SK-N-SH (cell line): ENCODE results near the gene LMAN2. TPM values are rescaled to one million over a fixed set of nuclear protein-coding genes. Genes with fewer than 3 reads are reported as not detected.

Experiments
- CTCF ChIA-PET: fragments of 300-600, 350-600 bp; formaldehyde crosslinking; extraction: SDS; loops from one replicate; lab custom pipeline; 2021; lab: Yijun Ruan, JAX
- POLR2A ChIA-PET: fragments of 350-600 bp; sonication (Branson Sonifier 250); formaldehyde crosslinking; extraction: SDS; loops from one replicate; lab custom pipeline; 2020; ENCODE audit warnings: antibody characterized with exemption, inconsistent platforms; lab: Yijun Ruan, JAX
- DNase-seq: peaks from one replicate; pipeline ENCODE4 v3.0.0; 2012
- H2AFZ ChIP-seq: fragments of 200-600 bp; sonication (generic); 2 replicates; pipeline ENCODE4 v1.8.1; 2016; ENCODE audit warnings: antibody characterized with exemption, mild to moderate bottlenecking, low read depth
- H3F3A ChIP-seq: fragments of 200-600 bp; sonication (generic); replicated peaks from 2 replicates; pipeline ENCODE3; 2016; ENCODE audit warnings: antibody characterized with exemption, mild to moderate bottlenecking; ENCODE audit not compliant: insufficient read depth
- H3K27ac ChIP-seq, 2 experiments: fragments of 200-500 bp in 1 of 2; fragments of 200-600 bp in 1 of 2; sonication (Bioruptor generic) in 1 of 2; sonication (generic), shearing (Covaris generic) in 1 of 2; 2 replicates each; pipeline versions ENCODE4 v1.5.1 to v1.6.1; 2014 to 2016; ENCODE audit warnings: low read depth in 2 of 2, inconsistent platforms in 1 of 2, low read length in 1 of 2, mild to moderate bottlenecking in 1 of 2, mixed read lengths in 1 of 2
- H3K27me3 ChIP-seq: fragments of 200-600 bp; sonication (generic), shearing (Covaris generic); 2 replicates; pipeline ENCODE4 v1.6.1; 2016; ENCODE audit warnings: mixed run types; ENCODE audit not compliant: insufficient read depth
- H3K36me3 ChIP-seq, 2 experiments: fragments of 200-500 bp in 1 of 2; fragments of 200-600 bp in 1 of 2; sonication (Bioruptor generic) in 1 of 2; sonication (generic) in 1 of 2; replicated peaks in 1 of 2; 2 replicates each; pipeline versions ENCODE3 to v1.5.1; 2014 to 2016; ENCODE audit warnings: low read length in 1 of 2, mild to moderate bottlenecking in 1 of 2; ENCODE audit not compliant: insufficient read depth in 2 of 2, control insufficient read depth in 1 of 2
- H3K4me1 ChIP-seq, 2 experiments: fragments of 200-500 bp in 1 of 2; fragments of 200-600 bp in 1 of 2; sonication (Bioruptor generic) in 1 of 2; sonication (generic), shearing (Covaris generic) in 1 of 2; 2 replicates each; pipeline versions ENCODE4 v1.5.1 to v1.6.1; 2014 to 2016; ENCODE audit warnings: low read depth in 1 of 2, low read length in 1 of 2, mixed run types in 1 of 2; ENCODE audit not compliant: insufficient read depth in 2 of 2, control insufficient read depth in 1 of 2
- H3K4me2 ChIP-seq: fragments of 200-600 bp; sonication (generic), shearing (Covaris generic); 2 replicates; pipeline ENCODE4 v1.6.1; 2017; ENCODE audit warnings: mixed run types
- H3K4me3 ChIP-seq, 2 experiments: fragments of 200-500 bp in 1 of 2; fragments of 200-600 bp in 1 of 2; sonication (Bioruptor generic) in 1 of 2; sonication (generic), shearing (Covaris generic) in 1 of 2; 2 replicates each; pipeline versions ENCODE4 v1.5.1 to v1.8.1; 2014 to 2016; ENCODE audit warnings: low read depth in 2 of 2, inconsistent platforms in 1 of 2, low read length in 1 of 2, mild to moderate bottlenecking in 1 of 2, mixed read lengths in 1 of 2, moderate library complexity in 1 of 2
- H3K79me2 ChIP-seq: fragments of 200-600 bp; sonication (generic); 2 replicates; pipeline ENCODE4 v1.8.1; 2017; ENCODE audit warnings: mild to moderate bottlenecking; ENCODE audit not compliant: insufficient read depth
- H3K9ac ChIP-seq: fragments of 200-600 bp; sonication (generic); 2 replicates; pipeline ENCODE4 v1.6.1; 2017; ENCODE audit warnings: mixed run types
- H3K9me2 ChIP-seq: fragments of 200-600 bp; sonication (generic); 2 replicates; pipeline ENCODE4 v1.6.1; 2017; ENCODE audit warnings: mixed run types
- H3K9me3 ChIP-seq: fragments of 200-600 bp; sonication (generic); 2 replicates; pipeline ENCODE4 v1.6.1; 2017; ENCODE audit warnings: mixed run types, mild to moderate bottlenecking, moderate library complexity
- H4K20me1 ChIP-seq: fragments of 200-600 bp; sonication (generic); 2 replicates; pipeline ENCODE4 v1.6.1; 2017; ENCODE audit warnings: mild to moderate bottlenecking, mixed run types; ENCODE audit not compliant: insufficient read depth
- EP300 ChIP-seq, 2 experiments: IDR thresholded peaks; 2 replicates each; pipeline versions ENCODE4 v1.4.0 to v1.6.1; 2012; ENCODE audit warnings: borderline replicate concordance in 1 of 2, low read depth in 1 of 2, low read length in 1 of 2
- FOXM1 ChIP-seq: IDR thresholded peaks from 2 replicates; pipeline ENCODE4 v1.4.0; 2012; ENCODE audit warnings: low read depth, mild to moderate bottlenecking
- NRF1 ChIP-seq: IDR thresholded peaks from 2 replicates; pipeline ENCODE4 v1.6.1; 2012; ENCODE audit warnings: low read depth, mild to moderate bottlenecking, low read length
- POLR2AphosphoS5 ChIP-seq: IDR thresholded peaks from 2 replicates; pipeline ENCODE4 v1.6.1; 2012; ENCODE audit warnings: low read depth, low read length
- RXRA ChIP-seq: IDR thresholded peaks from 2 replicates; pipeline ENCODE4 v1.4.0; 2012; ENCODE audit warnings: low read depth, mild to moderate bottlenecking, borderline replicate concordance
- WGBS: methylation state at CpG from one replicate; pipeline ENCODE4 v1.1.6; 2017; ENCODE audit warnings: low lambda C conversion rate; 5-methylcytosine and 5-hydroxymethylcytosine counted together
- polyA plus RNA-seq, 3 experiments: library from polyadenylated mRNA; depleted of rRNA; stranded (reverse); fragments of >200 nt; gene quantifications; 2 replicates each; pipeline ENCODE4 v1.2.3, GENCODE V29; 2012
- TF ChIP-seq, protein P1 (sequence below): IDR thresholded peaks from 2 replicates; pipeline ENCODE4 v1.4.0; 2012; ENCODE audit warnings: low read depth
- TF ChIP-seq, protein P2 (sequence below): fragments of 150-350 bp; IDR thresholded peaks from 2 replicates; pipeline ENCODE4 v1.6.1; 2017; ENCODE audit warnings: antibody characterized with exemption, low read length, low read depth, borderline replicate concordance
- TF ChIP-seq, protein P3 (sequence below): fragments of 200-600 bp; sonication (generic); IDR thresholded peaks from 2 replicates; pipeline ENCODE4 v1.6.1; 2017; ENCODE audit warnings: antibody characterized with exemption, mild to moderate bottlenecking, moderate library complexity

Gene LMAN2
- polyA plus RNA-seq, 1 of the 3 experiments (the other 2 are of a cell fraction) = 500 TPM

DNA sequence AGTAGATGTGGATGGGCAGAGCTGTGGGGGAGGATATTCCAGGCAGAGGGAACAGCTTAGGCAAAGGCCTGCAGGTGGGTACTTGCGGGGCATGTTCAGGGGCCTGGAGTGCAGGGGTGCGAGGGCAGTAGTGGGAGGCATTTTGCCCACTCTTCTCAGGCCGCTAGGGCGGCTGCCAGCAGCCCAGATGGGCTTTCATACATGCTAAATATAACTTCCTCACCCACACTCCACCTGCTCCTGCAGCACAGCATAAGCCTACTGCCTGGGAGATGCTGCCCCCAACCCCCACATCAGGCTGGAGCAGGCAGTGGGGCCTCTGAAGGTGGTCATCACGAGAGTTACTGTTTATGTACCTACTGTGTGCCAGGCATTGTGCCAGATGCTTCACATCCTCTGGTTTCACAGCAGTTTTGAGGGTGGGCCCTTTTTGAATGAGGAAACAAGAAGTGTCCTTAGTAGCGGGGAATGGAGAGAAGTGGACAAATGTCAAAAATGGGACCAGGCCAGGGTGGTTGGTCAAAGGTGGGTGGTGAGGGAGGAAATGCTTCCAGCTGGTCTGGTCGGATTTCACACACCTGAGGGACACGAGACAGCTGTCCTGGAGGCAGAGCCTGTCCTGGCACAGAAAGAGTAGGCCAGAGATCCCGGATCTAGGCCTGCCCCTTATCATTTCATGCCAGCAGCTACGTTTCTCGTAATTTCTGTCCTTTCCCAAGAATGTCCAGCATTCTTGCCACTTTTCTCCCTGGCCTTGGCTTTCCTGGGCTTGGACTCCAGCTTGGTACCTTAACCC is 18.4 kb upstream of the LMAN2 start:
- Histone ChIP-seq H3K4me3 (no peak overlapping the region), H2AFZ (no peak overlapping the region), H3K27me3 (no peaks in the 10 kb centered on the region), H3K4me2 (no peak overlapping the region), H3F3A (peaks cover 15% of the 10 kb centered on the region), H3K4me1 (peaks cover 6 to 39% of the 10 kb centered on the region in 2 experiments; a peak in 3 of 4 replicates), H3K36me3 (no peaks in the 10 kb centered on the region), H3K79me2 (no peaks in the 10 kb centered on the region), H4K20me1 (no peaks in the 10 kb centered on the region), H3K27ac (no peak overlapping the region), H3K9me2 (no peaks in the 10 kb centered on the region), H3K9ac (no peak overlapping the region), H3K9me3 (no peaks in the 10 kb centered on the region)
- POLR2A ChIA-PET = interaction anchor here (0.8 to 1.1 kb wide), 2 partner anchors 13 to 35 kb away, joined by 3 read pairs; no protein-coding TSS in a partner anchor
- TF ChIP-seq POLR2AphosphoS5 = no peak
- no peak for TF ChIP-seq NRF1
- no peak for TF ChIP-seq RXRA
- TF ChIP-seq, protein P1, sequence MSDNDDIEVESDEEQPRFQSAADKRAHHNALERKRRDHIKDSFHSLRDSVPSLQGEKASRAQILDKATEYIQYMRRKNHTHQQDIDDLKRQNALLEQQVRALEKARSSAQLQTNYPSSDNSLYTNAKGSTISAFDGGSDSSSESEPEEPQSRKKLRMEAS = no peak
- TF ChIP-seq FOXM1 = no peak
- TF ChIP-seq, protein P2, sequence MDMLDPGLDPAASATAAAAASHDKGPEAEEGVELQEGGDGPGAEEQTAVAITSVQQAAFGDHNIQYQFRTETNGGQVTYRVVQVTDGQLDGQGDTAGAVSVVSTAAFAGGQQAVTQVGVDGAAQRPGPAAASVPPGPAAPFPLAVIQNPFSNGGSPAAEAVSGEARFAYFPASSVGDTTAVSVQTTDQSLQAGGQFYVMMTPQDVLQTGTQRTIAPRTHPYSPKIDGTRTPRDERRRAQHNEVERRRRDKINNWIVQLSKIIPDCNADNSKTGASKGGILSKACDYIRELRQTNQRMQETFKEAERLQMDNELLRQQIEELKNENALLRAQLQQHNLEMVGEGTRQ = no peak
- CTCF ChIA-PET = interaction anchor here (0.6 to 5.9 kb wide), 27 partner anchors 9 to 283 kb away, joined by 3 to 58 read pairs (median 4); partner anchors contain the start of genes FGFR4, LMAN2 and SLC34A1
- 74% methylated on average over 9 of the region's 11 CpGs for WGBS
- DNase-seq = no peak

DNA sequence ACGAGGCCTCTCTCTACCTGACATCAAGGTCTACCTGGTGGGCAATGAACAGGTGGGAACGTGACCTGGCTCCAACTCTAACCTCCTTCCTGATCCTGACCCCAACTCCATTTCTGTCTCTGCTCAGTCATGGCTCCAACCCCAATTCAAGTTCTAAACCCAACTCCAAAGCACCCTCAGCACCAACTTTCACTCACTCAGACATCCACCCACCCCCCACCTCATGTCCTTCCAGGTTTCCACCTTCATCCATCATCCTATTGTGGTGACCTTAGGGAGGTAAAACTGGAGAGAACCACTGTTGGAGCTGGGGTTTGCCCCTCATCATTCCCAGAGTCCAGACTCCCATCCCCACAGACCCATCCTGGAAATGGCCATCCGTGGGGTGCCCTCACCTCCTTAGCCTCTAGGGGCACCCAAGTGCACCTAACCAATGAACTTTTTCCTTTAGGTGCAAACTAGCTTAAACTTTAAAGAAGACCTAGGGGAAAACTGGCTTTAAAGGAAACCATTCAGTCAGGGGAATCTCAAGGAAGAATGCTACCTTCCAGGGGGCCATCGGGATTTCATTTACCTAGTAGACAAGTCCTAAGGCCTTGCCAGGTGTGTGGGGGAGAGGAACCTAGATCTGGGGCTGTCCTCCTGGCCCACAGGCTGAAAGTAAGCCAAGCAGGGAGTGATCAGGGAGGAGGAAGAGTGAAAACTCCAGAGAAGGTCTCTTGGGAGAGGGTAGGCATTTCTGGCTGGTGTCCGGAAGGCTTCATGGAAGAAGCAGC is 17.6 kb upstream of the LMAN2 start:
- no peaks in the 10 kb centered on the region for H3K9me3 ChIP-seq
- 77% methylated on average over 5 of the region's 5 CpGs for WGBS
- H3K9me2 ChIP-seq = no peaks in the 10 kb centered on the region
- no peak overlapping the region for H3K27ac ChIP-seq
- ChIA-PET CTCF (interaction anchor here (0.5 to 5.9 kb wide), 21 partner anchors 8 to 137 kb away, joined by 3 to 58 read pairs (median 4); partner anchors contain the start of genes LMAN2 and SLC34A1), POLR2A (no interaction called here)
- H3K4me1 ChIP-seq = peaks cover 6 to 39% of the 10 kb centered on the region in 2 experiments; a peak in 3 of 4 replicates
- no peaks in the 10 kb centered on the region for H3K36me3 ChIP-seq
- no peak overlapping the region for H3K4me3 ChIP-seq
- TF ChIP-seq, protein P1 = no peak
- TF ChIP-seq, protein P3, sequence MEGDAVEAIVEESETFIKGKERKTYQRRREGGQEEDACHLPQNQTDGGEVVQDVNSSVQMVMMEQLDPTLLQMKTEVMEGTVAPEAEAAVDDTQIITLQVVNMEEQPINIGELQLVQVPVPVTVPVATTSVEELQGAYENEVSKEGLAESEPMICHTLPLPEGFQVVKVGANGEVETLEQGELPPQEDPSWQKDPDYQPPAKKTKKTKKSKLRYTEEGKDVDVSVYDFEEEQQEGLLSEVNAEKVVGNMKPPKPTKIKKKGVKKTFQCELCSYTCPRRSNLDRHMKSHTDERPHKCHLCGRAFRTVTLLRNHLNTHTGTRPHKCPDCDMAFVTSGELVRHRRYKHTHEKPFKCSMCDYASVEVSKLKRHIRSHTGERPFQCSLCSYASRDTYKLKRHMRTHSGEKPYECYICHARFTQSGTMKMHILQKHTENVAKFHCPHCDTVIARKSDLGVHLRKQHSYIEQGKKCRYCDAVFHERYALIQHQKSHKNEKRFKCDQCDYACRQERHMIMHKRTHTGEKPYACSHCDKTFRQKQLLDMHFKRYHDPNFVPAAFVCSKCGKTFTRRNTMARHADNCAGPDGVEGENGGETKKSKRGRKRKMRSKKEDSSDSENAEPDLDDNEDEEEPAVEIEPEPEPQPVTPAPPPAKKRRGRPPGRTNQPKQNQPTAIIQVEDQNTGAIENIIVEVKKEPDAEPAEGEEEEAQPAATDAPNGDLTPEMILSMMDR = peak; percentile 70
- TF ChIP-seq EP300 (IDR thresholded peaks at IDR 0.05; ENCODE audit: borderline replicate concordance in 1 of 2, low read depth in 1 of 2, low read length in 1 of 2) = no peak
- no peak overlapping the region for H2AFZ ChIP-seq
- no peaks in the 10 kb centered on the region for H3K79me2 ChIP-seq
- H3K27me3 ChIP-seq = no peaks in the 10 kb centered on the region
- no peaks in the 10 kb centered on the region for H4K20me1 ChIP-seq
- no peak overlapping the region for H3K4me2 ChIP-seq
- H3K9ac ChIP-seq = no peak overlapping the region
- peaks cover 15% of the 10 kb centered on the region for H3F3A ChIP-seq
- DNase-seq = peak; percentile 72
